Natural killer cell treated with Interleukin-12 subunit alpha and Interleukin-12 subunit beta and Interleukin-15 and Interleukin-18, amount 100 ng/mL, for 72 hours (primary cell): Measurements from ENCODE around the gene COMMD3. TPM values are rescaled to one million over a fixed set of nuclear protein-coding genes. Genes with fewer than 3 reads are reported as not detected.

Source experiments
- ATAC-seq, 2 donors: fragments of 150-1000 bp; cut with Tn5 transposase in 1 of 2; sonication (Bioruptor Pico), chemical (Tn5 transposase) in 1 of 2; 2 replicates each; pipeline ENCODE4 v1.10.0; 2021
- DNase-seq: peaks from one replicate; pipeline ENCODE4 v3.0.0; 2022; ENCODE audit warnings: low spot score
- H3K27ac Mint-ChIP-seq, 2 donors: 1 replicate in 1 of 2; 2 replicates in 1 of 2; pipeline ENCODE4 v1.8.0; 2022; ENCODE audit warnings: mixed read lengths in 2 of 2, mild to moderate bottlenecking in 1 of 2, moderate library complexity in 1 of 2
- H3K27me3 Mint-ChIP-seq, 2 donors: 1 replicate in 1 of 2; 2 replicates in 1 of 2; pipeline ENCODE4 v1.8.0; 2022; ENCODE audit warnings: mixed read lengths in 2 of 2
- H3K36me3 Mint-ChIP-seq: one replicate; pipeline ENCODE4 v1.8.0; 2022; ENCODE audit warnings: mixed read lengths
- H3K4me1 Mint-ChIP-seq, 2 donors: 1 replicate in 1 of 2; 2 replicates in 1 of 2; pipeline ENCODE4 v1.8.0; 2022; ENCODE audit warnings: low read depth in 2 of 2, mixed read lengths in 2 of 2, mild to moderate bottlenecking in 1 of 2
- H3K4me3 Mint-ChIP-seq: one replicate; pipeline ENCODE4 v1.8.0; 2022; ENCODE audit warnings: mixed read lengths
- H3K9me3 Mint-ChIP-seq: 2 replicates; pipeline ENCODE4 v1.8.0; 2022; ENCODE audit warnings: mixed read lengths
- total RNA-seq, 2 donors: library from RNA; stranded (reverse); gene quantifications; one replicate each; pipeline ENCODE4 v1.2.3, GENCODE V29; 2022

COMMD3 gene
- total RNA-seq, 2 donors from 2014 or later: 50.1 to 55.8 TPM

- H3K36me3 Mint-ChIP-seq: no peaks in the 10 kb centered on the region
- H3K4me1 Mint-ChIP-seq: peaks cover 2 to 28% of the 10 kb centered on the region in 2 donors
- H3K27ac Mint-ChIP-seq: no peak overlapping the region
- H3K9me3 Mint-ChIP-seq: no peaks in the 10 kb centered on the region
- ATAC-seq: peak in 1 of 2 donors; percentile 83
- H3K27me3 Mint-ChIP-seq: peaks cover 0 to 8% of the 10 kb centered on the region in 2 donors
- H3K4me3 Mint-ChIP-seq: no peak overlapping the region
- DNase-seq: no peak
Measured at GRCh38 chr10:22369434-22370072, 53.4 kb downstream of the COMMD3 start.

Other genes with a start within 250 kb of the COMMD3 start
- gene EBLN1, start 98.4 kb upstream of the COMMD3 start, total RNA-seq: not detected
- 10 to 100 TPM; 38.2 to 44.9 TPM for gene BMI1, start 4.7 kb downstream of the COMMD3 start, total RNA-seq
- under 1 TPM; 0.28 to 0.29 TPM for gene SPAG6, start 29.1 kb downstream of the COMMD3 start, total RNA-seq